Endodermal cell (in vitro differentiated cells): ENCODE data around the gene PTPRN2. TPM values are rescaled to one million over a fixed set of nuclear protein-coding genes. Genes with fewer than 3 reads are reported as not detected.

Experiments
- DNase-seq: peaks from one replicate; pipeline ENCODE4 v3.0.0-alpha.2; 2017
- H3K27ac ChIP-seq: 2 replicates; pipeline ENCODE4 v1.5.1; 2013; ENCODE audit warnings: mild to moderate bottlenecking, low read depth, low read length, moderate library complexity
- H3K27me3 ChIP-seq: 2 replicates; pipeline ENCODE4 v1.6.1; 2013; ENCODE audit warnings: mild to moderate bottlenecking, low read length, moderate library complexity; ENCODE audit not compliant: insufficient read depth, control insufficient read depth, poor library complexity, severe bottlenecking
- H3K36me3 ChIP-seq: 2 replicates; pipeline ENCODE4 v1.7.0; 2013; ENCODE audit warnings: mild to moderate bottlenecking, low read length, moderate library complexity; ENCODE audit not compliant: control insufficient read depth, insufficient read depth
- H3K4me1 ChIP-seq: one replicate; pipeline ENCODE4 v1.7.0; 2013; ENCODE audit warnings: low read length; ENCODE audit not compliant: control insufficient read depth, insufficient read depth
- H3K4me3 ChIP-seq: 2 replicates; pipeline ENCODE4 v1.5.1; 2013; ENCODE audit warnings: mild to moderate bottlenecking, low read length, moderate library complexity
- H3K9ac ChIP-seq: 2 replicates; pipeline ENCODE4 v1.6.1; 2013; ENCODE audit warnings: mild to moderate bottlenecking, low read length, moderate library complexity; ENCODE audit not compliant: poor library complexity, severe bottlenecking; ENCODE audit errors: extremely low read depth
- H3K9me3 ChIP-seq: 2 replicates; pipeline ENCODE4 v1.6.1; 2013; ENCODE audit warnings: mild to moderate bottlenecking, low read length, moderate library complexity; ENCODE audit not compliant: control insufficient read depth
- H3K27ac Mint-ChIP-seq: 2 replicates; pipeline ENCODE4 v1.8.0; 2020; ENCODE audit warnings: mixed read lengths
- H3K27me3 Mint-ChIP-seq: 2 replicates; pipeline ENCODE4 v1.8.0; 2021; ENCODE audit warnings: mild to moderate bottlenecking, mixed read lengths; ENCODE audit not compliant: insufficient read depth
- H3K36me3 Mint-ChIP-seq: 2 replicates; pipeline ENCODE4 v1.8.0; 2020; ENCODE audit warnings: low read depth, mixed read lengths
- H3K4me1 Mint-ChIP-seq: 2 replicates; pipeline ENCODE4 v1.8.0; 2020; ENCODE audit warnings: mixed read lengths
- H3K4me3 Mint-ChIP-seq: 2 replicates; pipeline ENCODE4 v1.8.0; 2020; ENCODE audit warnings: mild to moderate bottlenecking, moderate library complexity, mixed read lengths
- H3K9me3 Mint-ChIP-seq: 2 replicates; pipeline ENCODE4 v1.8.0; 2020; ENCODE audit warnings: mild to moderate bottlenecking, mixed read lengths
- WGBS, 2 experiments: methylation state at CpG; one replicate each; pipeline versions ENCODE4 v1.1.5 to v1.1.7; 2013; ENCODE audit warnings: missing lambda C conversion rate in 2 of 2, mixed read lengths in 1 of 2; ENCODE audit not compliant: insufficient coverage in 1 of 2, insufficient read length in 1 of 2; 5-methylcytosine and 5-hydroxymethylcytosine counted together
- total RNA-seq, 2 donors: library from RNA; stranded (reverse); fragmentation: NEBNext Ultra II Directional in 1 of 2; extraction: Animal tissue kit (Norgen Biotek cat#: 25700) in 1 of 2; gene quantifications; 2 replicates in 1 of 2; 3 replicates in 1 of 2; pipeline ENCODE4 v1.2.1, GENCODE V29; 2021
- TF ChIP-seq, protein P1 (sequence below): fragments of 200-600 bp; sonication (generic); conservative IDR thresholded peaks from 2 replicates; pipeline ENCODE4 v1.5.0; 2021; ENCODE audit warnings: antibody characterized with exemption, mild to moderate bottlenecking

The PTPRN2 gene
- total RNA-seq, 2 donors from 2014 or later = 0.69 to 1.2 TPM

DNA sequence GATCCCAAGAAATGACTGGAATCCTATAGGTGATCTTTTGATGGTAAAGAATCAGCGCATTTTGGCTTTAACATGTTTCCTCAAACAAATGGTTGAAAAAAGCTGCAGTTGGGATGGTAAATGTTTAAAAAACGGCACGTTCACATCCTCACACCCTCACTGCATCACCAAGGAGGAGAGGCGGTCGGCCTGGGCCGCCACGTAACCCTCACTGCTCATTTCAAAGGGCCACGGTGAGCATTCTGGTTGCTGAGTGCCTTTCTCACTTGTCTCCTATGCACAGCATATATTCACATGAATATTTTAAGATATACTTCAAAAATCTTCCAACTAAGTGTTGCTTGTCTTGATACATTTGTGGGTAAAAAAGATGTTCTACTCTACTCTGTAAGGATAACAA, 1017.7 kb downstream of the PTPRN2 start:
- TF ChIP-seq, protein P1, sequence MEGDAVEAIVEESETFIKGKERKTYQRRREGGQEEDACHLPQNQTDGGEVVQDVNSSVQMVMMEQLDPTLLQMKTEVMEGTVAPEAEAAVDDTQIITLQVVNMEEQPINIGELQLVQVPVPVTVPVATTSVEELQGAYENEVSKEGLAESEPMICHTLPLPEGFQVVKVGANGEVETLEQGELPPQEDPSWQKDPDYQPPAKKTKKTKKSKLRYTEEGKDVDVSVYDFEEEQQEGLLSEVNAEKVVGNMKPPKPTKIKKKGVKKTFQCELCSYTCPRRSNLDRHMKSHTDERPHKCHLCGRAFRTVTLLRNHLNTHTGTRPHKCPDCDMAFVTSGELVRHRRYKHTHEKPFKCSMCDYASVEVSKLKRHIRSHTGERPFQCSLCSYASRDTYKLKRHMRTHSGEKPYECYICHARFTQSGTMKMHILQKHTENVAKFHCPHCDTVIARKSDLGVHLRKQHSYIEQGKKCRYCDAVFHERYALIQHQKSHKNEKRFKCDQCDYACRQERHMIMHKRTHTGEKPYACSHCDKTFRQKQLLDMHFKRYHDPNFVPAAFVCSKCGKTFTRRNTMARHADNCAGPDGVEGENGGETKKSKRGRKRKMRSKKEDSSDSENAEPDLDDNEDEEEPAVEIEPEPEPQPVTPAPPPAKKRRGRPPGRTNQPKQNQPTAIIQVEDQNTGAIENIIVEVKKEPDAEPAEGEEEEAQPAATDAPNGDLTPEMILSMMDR = no peak
- DNase-seq = no peak
- H3K9ac ChIP-seq = no peak overlapping the region
- Mint-ChIP-seq H3K36me3 (no peaks in the 10 kb centered on the region), H3K4me3 (no peak overlapping the region), H3K27me3 (no peaks in the 10 kb centered on the region), H3K4me1 (no peaks in the 10 kb centered on the region), H3K9me3 (no peaks in the 10 kb centered on the region), H3K27ac (no peak overlapping the region)
- no peak overlapping the region for H3K4me3 ChIP-seq
- H3K27me3 ChIP-seq = no peaks in the 10 kb centered on the region
- WGBS, 2 experiments = 58 to 79% methylated on average over 4 to 8 of the region's 8 CpGs
- H3K27ac ChIP-seq = no peak overlapping the region
- no peaks in the 10 kb centered on the region for H3K36me3 ChIP-seq
- no peaks in the 10 kb centered on the region for H3K4me1 ChIP-seq
- H3K9me3 ChIP-seq = peaks cover 76% of the 10 kb centered on the region

GRCh38 chr7:157568770-157569584, 1018.6 kb downstream of the PTPRN2 start:
- H3K9me3 Mint-ChIP-seq = no peaks in the 10 kb centered on the region
- Histone ChIP-seq H3K9me3 (peaks cover 76% of the 10 kb centered on the region), H3K36me3 (no peaks in the 10 kb centered on the region), H3K9ac (no peak overlapping the region), H3K4me1 (no peaks in the 10 kb centered on the region), H3K27me3 (no peaks in the 10 kb centered on the region), H3K4me3 (no peak overlapping the region), H3K27ac (no peak overlapping the region)
- peak; percentile 81 for DNase-seq
- no peaks in the 10 kb centered on the region for H3K4me1 Mint-ChIP-seq
- H3K27ac Mint-ChIP-seq = no peak overlapping the region
- WGBS, 2 experiments = 74 to 78% methylated on average over 23 to 35 of the region's 35 CpGs
- TF ChIP-seq, protein P1 = no peak
- peak overlapping the region; percentile 11 for H3K4me3 Mint-ChIP-seq
- no peaks in the 10 kb centered on the region for H3K36me3 Mint-ChIP-seq
- H3K27me3 Mint-ChIP-seq = no peaks in the 10 kb centered on the region

- H3K27ac Mint-ChIP-seq = no peak overlapping the region
Measured at GRCh38 chr7:157568106-157568769, 1019.4 kb downstream of the PTPRN2 start.

More at GRCh38 chr7:157568106-157568769, 1019.4 kb downstream of the PTPRN2 start:
- 77 to 84% methylated on average over 19 to 25 of the region's 25 CpGs for WGBS, 2 experiments
- Histone ChIP-seq H3K36me3 (no peaks in the 10 kb centered on the region), H3K27me3 (no peaks in the 10 kb centered on the region), H3K9me3 (peaks cover 76% of the 10 kb centered on the region), H3K4me1 (no peaks in the 10 kb centered on the region), H3K27ac (no peak overlapping the region), H3K9ac (no peak overlapping the region), H3K4me3 (no peak overlapping the region)
- Mint-ChIP-seq H3K36me3 (no peaks in the 10 kb centered on the region), H3K27me3 (no peaks in the 10 kb centered on the region), H3K4me1 (no peaks in the 10 kb centered on the region), H3K9me3 (no peaks in the 10 kb centered on the region), H3K4me3 (peak overlapping the region; percentile 11)
- DNase-seq = no peak
- TF ChIP-seq, protein P1 = no peak
